K562 (cell line): ENCODE results near the gene GOSR1.

Source experiments
- CREB1 ChIP-seq, 2 experiments: sonication (generic) in 1 of 2; formaldehyde crosslinking in 1 of 2; IDR thresholded peaks; 2 replicates each; pipeline versions ENCODE4 v1.6.1 to v1.8.0; 2012 to 2022; ENCODE audit warnings: inconsistent platforms in 1 of 2, mild to moderate bottlenecking in 1 of 2, missing genetic modification reagents in 1 of 2, moderate library complexity in 1 of 2
- FOXP4 ChIP-seq: sonication (generic); formaldehyde crosslinking; IDR thresholded peaks from 2 replicates; pipeline ENCODE4 v1.8.0; 2022; ENCODE audit warnings: mild to moderate bottlenecking, missing genetic modification reagents, borderline replicate concordance
- MAZ ChIP-seq, 2 experiments: fragments of 450-650 bp in 1 of 2; sonication (generic) in 1 of 2; formaldehyde crosslinking; IDR thresholded peaks in 1 of 2; conservative IDR thresholded peaks in 1 of 2; 2 replicates each; pipeline versions ENCODE4 v1.4.0 to v1.5.0; 2020; ENCODE audit warnings: mild to moderate bottlenecking in 1 of 2, missing genetic modification reagents in 1 of 2
- NFXL1 ChIP-seq: fragments of 450-650 bp; formaldehyde crosslinking; IDR thresholded peaks from 2 replicates; pipeline ENCODE4 v1.4.0; 2021; ENCODE audit warnings: mild to moderate bottlenecking
- NR3C1 ChIP-seq: sonication (generic); formaldehyde crosslinking; IDR thresholded peaks from 2 replicates; pipeline ENCODE4 v1.8.1; 2022; ENCODE audit warnings: missing genetic modification reagents
- PCBP2 ChIP-seq: fragments of 200-400 bp; formaldehyde crosslinking; IDR thresholded peaks from 2 replicates; pipeline ENCODE4 v1.6.1; 2018; ENCODE audit warnings: low read length, low read depth, mild to moderate bottlenecking, moderate library complexity; ENCODE audit not compliant: poor library complexity, severe bottlenecking
- POLR2AphosphoS2 ChIP-seq: IDR thresholded peaks from 2 replicates; pipeline ENCODE4 v1.6.1; 2012; ENCODE audit warnings: low read length, improper control_type of control experiment
- RAD51 ChIP-seq: fragments of 450-650 bp; IDR thresholded peaks from 2 replicates; pipeline ENCODE4 v1.7.1; 2016; ENCODE audit warnings: low read depth, mild to moderate bottlenecking, borderline replicate concordance
- RBFOX2 ChIP-seq: fragments of 200-400 bp; formaldehyde crosslinking; IDR thresholded peaks from 2 replicates; pipeline ENCODE4 v1.6.1; 2017; ENCODE audit warnings: low read depth, mild to moderate bottlenecking, low read length, moderate library complexity
- STAT6 ChIP-seq: sonication (generic); formaldehyde crosslinking; IDR thresholded peaks from 2 replicates; pipeline ENCODE4 v1.8.1; 2023; ENCODE audit warnings: mild to moderate bottlenecking, missing genetic modification reagents
- TF ChIP-seq, protein P1 (sequence below): fragments of 450-650 bp; IDR thresholded peaks from 2 replicates; pipeline ENCODE4 v1.6.1; 2018; ENCODE audit not compliant: partially characterized antibody

- no peak for TF ChIP-seq RAD51
- TF ChIP-seq PCBP2, result no peak
- TF ChIP-seq POLR2AphosphoS2, result no peak
- no peak for TF ChIP-seq NFXL1 (CRISPR knock-in tag)
- no peak for TF ChIP-seq CREB1 (IDR thresholded peaks at IDR 0.05)
- TF ChIP-seq CREB1 (CRISPR knock-in tag; IDR thresholded peaks at IDR 0.05), result no peak
- TF ChIP-seq, protein P1, sequence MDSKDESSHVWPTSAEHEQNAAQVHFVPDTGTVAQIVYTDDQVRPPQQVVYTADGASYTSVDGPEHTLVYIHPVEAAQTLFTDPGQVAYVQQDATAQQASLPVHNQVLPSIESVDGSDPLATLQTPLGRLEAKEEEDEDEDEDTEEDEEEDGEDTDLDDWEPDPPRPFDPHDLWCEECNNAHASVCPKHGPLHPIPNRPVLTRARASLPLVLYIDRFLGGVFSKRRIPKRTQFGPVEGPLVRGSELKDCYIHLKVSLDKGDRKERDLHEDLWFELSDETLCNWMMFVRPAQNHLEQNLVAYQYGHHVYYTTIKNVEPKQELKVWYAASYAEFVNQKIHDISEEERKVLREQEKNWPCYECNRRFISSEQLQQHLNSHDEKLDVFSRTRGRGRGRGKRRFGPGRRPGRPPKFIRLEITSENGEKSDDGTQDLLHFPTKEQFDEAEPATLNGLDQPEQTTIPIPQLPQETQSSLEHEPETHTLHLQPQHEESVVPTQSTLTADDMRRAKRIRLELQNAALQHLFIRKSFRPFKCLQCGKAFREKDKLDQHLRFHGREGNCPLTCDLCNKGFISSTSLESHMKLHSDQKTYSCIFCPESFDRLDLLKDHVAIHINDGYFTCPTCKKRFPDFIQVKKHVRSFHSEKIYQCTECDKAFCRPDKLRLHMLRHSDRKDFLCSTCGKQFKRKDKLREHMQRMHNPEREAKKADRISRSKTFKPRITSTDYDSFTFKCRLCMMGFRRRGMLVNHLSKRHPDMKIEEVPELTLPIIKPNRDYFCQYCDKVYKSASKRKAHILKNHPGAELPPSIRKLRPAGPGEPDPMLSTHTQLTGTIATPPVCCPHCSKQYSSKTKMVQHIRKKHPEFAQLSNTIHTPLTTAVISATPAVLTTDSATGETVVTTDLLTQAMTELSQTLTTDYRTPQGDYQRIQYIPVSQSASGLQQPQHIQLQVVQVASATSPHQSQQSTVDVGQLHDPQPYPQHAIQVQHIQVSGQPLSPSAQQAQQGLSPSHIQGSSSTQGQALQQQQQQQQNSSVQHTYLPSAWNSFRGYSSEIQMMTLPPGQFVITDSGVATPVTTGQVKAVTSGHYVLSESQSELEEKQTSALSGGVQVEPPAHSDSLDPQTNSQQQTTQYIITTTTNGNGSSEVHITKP, result no peak
- no peak for TF ChIP-seq FOXP4 (CRISPR knock-in tag)
- TF ChIP-seq MAZ (CRISPR knock-in tag; conservative IDR thresholded peaks at IDR 0.05 in 1 of 2, IDR thresholded peaks at IDR 0.05 in 1 of 2), result no peak
- TF ChIP-seq NR3C1, result no peak
- TF ChIP-seq STAT6, result no peak
- no peak for TF ChIP-seq RBFOX2
Measured at GRCh38 chr17:30433514-30433913, 43.7 kb upstream of the GOSR1 start.
